ENCODE results near the gene COL23A1. TPM values are rescaled to one million over a fixed set of nuclear protein-coding genes. Genes with fewer than 3 reads are reported as not detected.

COL23A1 gene
- total RNA-seq, 1 experiment from 2014 or later = 0.18 TPM

DNA sequence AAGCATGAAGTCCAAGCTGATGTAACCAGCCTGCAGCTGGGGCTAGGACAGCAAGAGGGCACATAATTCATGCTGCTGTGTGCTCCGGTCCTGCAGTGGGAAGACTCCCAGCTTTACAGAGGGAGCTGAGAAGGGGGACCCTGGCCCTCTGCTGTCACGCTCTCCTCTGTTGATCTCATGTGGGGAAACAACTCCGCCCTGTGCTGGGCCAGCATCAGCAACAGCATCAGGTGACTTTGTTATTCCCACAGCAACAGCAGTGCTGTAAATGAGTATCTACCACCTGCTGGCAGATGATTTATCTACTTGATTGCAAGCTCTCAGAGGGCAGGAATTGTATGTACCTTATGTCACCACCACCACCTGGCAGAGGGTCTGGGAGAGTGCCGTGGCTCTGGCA, 176.2 kb downstream of the COL23A1 start:
- no peak overlapping the region for H3K27ac Mint-ChIP-seq (ENCODE audit: unreplicated experiment)
- H3K36me3 Mint-ChIP-seq (ENCODE audit: insufficient read depth, unreplicated experiment) = no peaks in the 10 kb centered on the region
- POLR2A ChIA-PET = no interaction called here
- H3K4me3 Mint-ChIP-seq (ENCODE audit: unreplicated experiment) = no peak overlapping the region
- BruUV-seq (replicated peaks) = no TSS peak
- Histone ChIP-seq H3K9me3 (no peaks in the 10 kb centered on the region), H3K36me3 (ENCODE audit: control insufficient read depth, insufficient read depth, low read length) (no peaks in the 10 kb centered on the region), H3K4me1 (no peaks in the 10 kb centered on the region), H3K27me3 (replicated peaks; ENCODE audit: control insufficient read depth, insufficient read depth, low read length) (no peaks in the 10 kb centered on the region), H3K4me3 (ENCODE audit: low read depth, low read length) (no peak overlapping the region)
- intact Hi-C loops (cut with micrococcal nuclease; ENCODE audit: unreplicated experiment) = no loop called here
- TF ChIP-seq, protein P1, sequence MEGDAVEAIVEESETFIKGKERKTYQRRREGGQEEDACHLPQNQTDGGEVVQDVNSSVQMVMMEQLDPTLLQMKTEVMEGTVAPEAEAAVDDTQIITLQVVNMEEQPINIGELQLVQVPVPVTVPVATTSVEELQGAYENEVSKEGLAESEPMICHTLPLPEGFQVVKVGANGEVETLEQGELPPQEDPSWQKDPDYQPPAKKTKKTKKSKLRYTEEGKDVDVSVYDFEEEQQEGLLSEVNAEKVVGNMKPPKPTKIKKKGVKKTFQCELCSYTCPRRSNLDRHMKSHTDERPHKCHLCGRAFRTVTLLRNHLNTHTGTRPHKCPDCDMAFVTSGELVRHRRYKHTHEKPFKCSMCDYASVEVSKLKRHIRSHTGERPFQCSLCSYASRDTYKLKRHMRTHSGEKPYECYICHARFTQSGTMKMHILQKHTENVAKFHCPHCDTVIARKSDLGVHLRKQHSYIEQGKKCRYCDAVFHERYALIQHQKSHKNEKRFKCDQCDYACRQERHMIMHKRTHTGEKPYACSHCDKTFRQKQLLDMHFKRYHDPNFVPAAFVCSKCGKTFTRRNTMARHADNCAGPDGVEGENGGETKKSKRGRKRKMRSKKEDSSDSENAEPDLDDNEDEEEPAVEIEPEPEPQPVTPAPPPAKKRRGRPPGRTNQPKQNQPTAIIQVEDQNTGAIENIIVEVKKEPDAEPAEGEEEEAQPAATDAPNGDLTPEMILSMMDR (IDR thresholded peaks at IDR 0.05; ENCODE audit: insufficient read depth in 1 of 2, low read depth in 1 of 2, low read length in 1 of 2, severe bottlenecking in 1 of 2, unreplicated experiment in 1 of 2) = no peak
- DNase-seq = no peak
- CTCF ChIA-PET = interaction anchor here (0.7 kb wide), 1 partner anchor 946 kb away, joined by 5 read pairs; no protein-coding TSS in a partner anchor
- H3K27me3 Mint-ChIP-seq (ENCODE audit: insufficient read depth, unreplicated experiment) = peaks cover 9% of the 10 kb centered on the region
- H3K4me1 Mint-ChIP-seq (ENCODE audit: low read depth, unreplicated experiment) = no peaks in the 10 kb centered on the region
- no peaks in the 10 kb centered on the region for H3K9me3 Mint-ChIP-seq (ENCODE audit: unreplicated experiment)

DNA sequence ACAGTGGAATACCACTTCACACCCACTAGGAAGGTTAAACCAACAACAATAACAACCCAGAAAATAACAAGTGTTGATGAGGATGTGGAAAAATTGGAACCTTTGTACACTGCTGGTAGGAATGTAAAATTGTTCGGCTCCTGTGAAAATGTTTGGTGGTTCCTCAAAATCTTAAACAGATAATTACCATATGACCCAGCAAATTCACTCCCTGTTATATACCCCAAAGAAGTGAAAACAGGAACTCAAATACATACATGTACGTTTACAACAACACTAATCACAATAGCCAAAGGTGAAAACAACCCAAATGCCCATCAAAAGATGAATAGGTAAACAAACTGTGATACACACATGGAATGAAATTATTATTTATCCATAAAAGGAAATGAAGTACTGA, 179.1 kb downstream of the COL23A1 start:
- no TSS peak for BruUV-seq (replicated peaks)

DNA sequence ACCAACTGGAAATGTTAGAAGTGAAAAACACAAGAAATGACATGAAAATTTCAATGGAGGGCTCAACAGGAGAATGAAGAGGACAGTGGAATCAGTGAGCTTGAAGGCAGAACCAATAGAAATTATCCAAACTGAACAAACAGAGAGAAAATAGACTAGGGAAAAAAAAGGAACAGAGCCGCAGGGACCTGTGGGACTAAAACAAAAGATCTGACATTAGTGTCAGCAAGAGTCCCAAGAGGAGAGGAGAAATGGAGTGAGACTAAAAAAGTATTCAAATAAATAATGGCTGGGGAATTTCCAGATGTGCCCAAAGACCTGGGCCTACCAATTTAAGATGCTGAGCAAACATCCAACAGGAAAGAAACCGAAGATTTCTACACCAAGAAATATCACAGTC, 182.5 kb downstream of the COL23A1 start:
- intact Hi-C loops (cut with micrococcal nuclease; ENCODE audit: unreplicated experiment) = no loop called here
- no peak overlapping the region for H3K4me3 ChIP-seq (ENCODE audit: low read depth, low read length)
- TF ChIP-seq, protein P1 (IDR thresholded peaks at IDR 0.05; ENCODE audit: insufficient read depth in 1 of 2, low read depth in 1 of 2, low read length in 1 of 2, severe bottlenecking in 1 of 2, unreplicated experiment in 1 of 2) = no peak
- H3K27me3 Mint-ChIP-seq (ENCODE audit: insufficient read depth, unreplicated experiment) = peaks cover 7% of the 10 kb centered on the region
- ChIA-PET CTCF (no interaction called here), POLR2A (no interaction called here)
- no peaks in the 10 kb centered on the region for H3K36me3 Mint-ChIP-seq (ENCODE audit: insufficient read depth, unreplicated experiment)
- no TSS peak for BruUV-seq (replicated peaks)
- H3K27me3 ChIP-seq (replicated peaks; ENCODE audit: control insufficient read depth, insufficient read depth, low read length) = no peaks in the 10 kb centered on the region
- no peak overlapping the region for H3K27ac Mint-ChIP-seq (ENCODE audit: unreplicated experiment)
- no peak overlapping the region for H3K4me3 Mint-ChIP-seq (ENCODE audit: unreplicated experiment)
- no peaks in the 10 kb centered on the region for H3K9me3 ChIP-seq
- no peaks in the 10 kb centered on the region for H3K36me3 ChIP-seq (ENCODE audit: control insufficient read depth, insufficient read depth, low read length)
- H3K4me1 Mint-ChIP-seq (ENCODE audit: low read depth, unreplicated experiment) = no peaks in the 10 kb centered on the region
- H3K9me3 Mint-ChIP-seq (ENCODE audit: unreplicated experiment) = peaks cover 13% of the 10 kb centered on the region
- no peaks in the 10 kb centered on the region for H3K4me1 ChIP-seq
- DNase-seq = no peak

More for the DNA sequence above, 179.1 kb downstream of the COL23A1 start:
- H3K27ac Mint-ChIP-seq (ENCODE audit: unreplicated experiment) = no peak overlapping the region
- no peaks in the 10 kb centered on the region for H3K27me3 ChIP-seq (replicated peaks; ENCODE audit: control insufficient read depth, insufficient read depth, low read length)
- no peaks in the 10 kb centered on the region for H3K36me3 Mint-ChIP-seq (ENCODE audit: insufficient read depth, unreplicated experiment)
- no peaks in the 10 kb centered on the region for H3K36me3 ChIP-seq (ENCODE audit: control insufficient read depth, insufficient read depth, low read length)
- no peak overlapping the region for H3K4me3 ChIP-seq (ENCODE audit: low read depth, low read length)
- intact Hi-C loops (cut with micrococcal nuclease; ENCODE audit: unreplicated experiment) = no loop called here
- H3K4me1 Mint-ChIP-seq (ENCODE audit: low read depth, unreplicated experiment) = no peaks in the 10 kb centered on the region
- no peaks in the 10 kb centered on the region for H3K4me1 ChIP-seq
- ChIA-PET POLR2A (no interaction called here), CTCF (no interaction called here)
- peaks cover 6% of the 10 kb centered on the region for H3K27me3 Mint-ChIP-seq (ENCODE audit: insufficient read depth, unreplicated experiment)
- DNase-seq = no peak
- H3K9me3 Mint-ChIP-seq (ENCODE audit: unreplicated experiment) = peaks cover 13% of the 10 kb centered on the region
- H3K4me3 Mint-ChIP-seq (ENCODE audit: unreplicated experiment) = no peak overlapping the region
- H3K9me3 ChIP-seq = no peaks in the 10 kb centered on the region
- TF ChIP-seq, protein P1 (IDR thresholded peaks at IDR 0.05; ENCODE audit: insufficient read depth in 1 of 2, low read depth in 1 of 2, low read length in 1 of 2, severe bottlenecking in 1 of 2, unreplicated experiment in 1 of 2) = no peak

Measured in Caco-2 (cell line).